ENCODE data around the gene RELA.

- no peak for TF ChIP-seq CTCF (IDR thresholded peaks at IDR 0.05)
- TF ChIP-seq POLR2A (IDR thresholded peaks at IDR 0.05), result no peak
- TF ChIP-seq POLR2AphosphoS5 (IDR thresholded peaks at IDR 0.05), result no peak
These were observed 29.2 kb downstream of the RELA start for GRCh38 chr11:65633390-65634108.

Data from gastroesophageal sphincter (tissue), 3 donors.